ENCODE results near the gene DNAH14. TPM values are rescaled to one million over a fixed set of nuclear protein-coding genes. Genes with fewer than 3 reads are reported as not detected.
A peak's percentile ranks its signal among the peaks of the same experiment; 100 is the strongest.
"Not testable (repeated sequence)": the region's sequence is repeated elsewhere in the genome, so short reads cannot be mapped to it uniquely, and the experiment has no call there.

The DNAH14 gene
- polyA plus RNA-seq, 5 donors, result 14.2 to 21.2 (median 19.6) TPM

- no peak for DNase-seq
Measured at GRCh38 chr1:224995602-224996001, 66.1 kb downstream of the DNAH14 start.

- DNase-seq, result no peak
Measured at GRCh38 chr1:224996266-224996665, 66.8 kb downstream of the DNAH14 start.

GRCh38 chr1:224998185-224998584 is 68.7 kb downstream of the DNAH14 start:
- no peak for DNase-seq

GRCh38 chr1:225004396-225004795 is 74.9 kb downstream of the DNAH14 start:
- DNase-seq, result no peak

- DNase-seq, result not testable (repeated sequence)
Measured at GRCh38 chr1:225006352-225006751, 76.9 kb downstream of the DNAH14 start.

- DNase-seq, result not testable (repeated sequence)
Measured at GRCh38 chr1:225008050-225008449, 78.6 kb downstream of the DNAH14 start.

DNA sequence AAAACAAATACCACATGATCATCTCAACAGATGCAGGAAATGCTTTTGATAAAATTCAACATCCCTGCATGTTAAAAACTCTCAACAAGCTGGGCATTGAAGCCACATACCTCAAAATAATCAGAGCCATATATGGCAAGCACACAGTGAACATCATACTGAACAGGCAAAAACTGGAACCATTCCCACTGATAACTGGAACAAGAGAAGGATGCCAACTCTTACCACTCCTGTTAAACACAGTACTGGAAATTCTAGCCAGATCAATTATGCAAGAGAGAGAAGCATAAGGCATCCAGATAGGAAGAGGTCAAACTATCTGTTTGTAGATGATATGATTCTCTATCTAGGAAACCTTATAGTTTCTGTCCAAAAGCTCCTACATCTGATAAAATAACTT is 91.6 kb downstream of the DNAH14 start:
- DNase-seq, result no peak

GRCh38 chr1:225026701-225027100 is 97.2 kb downstream of the DNAH14 start:
- DNase-seq, result no peak

DNA sequence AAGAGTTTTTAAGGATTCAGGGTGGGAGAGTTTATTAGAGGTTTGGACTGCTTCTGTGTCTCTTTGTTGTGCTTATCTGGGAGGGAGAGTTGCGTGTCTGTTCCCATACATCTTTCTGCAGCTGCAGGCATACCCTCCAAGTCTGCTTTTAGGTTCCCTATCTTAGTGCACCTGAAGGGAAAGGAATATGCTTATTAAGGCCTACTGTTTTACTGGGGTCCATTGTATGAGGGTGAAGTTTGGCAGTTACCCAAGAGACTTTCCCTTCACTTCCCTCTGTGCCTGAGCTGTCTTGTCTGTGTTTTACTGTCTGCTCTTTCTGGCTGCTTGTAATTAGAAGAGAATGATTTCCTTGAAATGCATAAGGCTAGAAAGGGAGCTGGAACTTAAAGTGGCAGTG is 107.0 kb downstream of the DNAH14 start:
- DNase-seq, result not testable (repeated sequence)

- DNase-seq, result no peak
Measured at GRCh38 chr1:225042263-225042662, 112.8 kb downstream of the DNAH14 start.

GRCh38 chr1:225044258-225044657 is 114.8 kb downstream of the DNAH14 start:
- peak; percentile 7 to 22 for DNase-seq

GRCh38 chr1:225049594-225049993 is 120.1 kb downstream of the DNAH14 start:
- DNase-seq, result no peak

DNA sequence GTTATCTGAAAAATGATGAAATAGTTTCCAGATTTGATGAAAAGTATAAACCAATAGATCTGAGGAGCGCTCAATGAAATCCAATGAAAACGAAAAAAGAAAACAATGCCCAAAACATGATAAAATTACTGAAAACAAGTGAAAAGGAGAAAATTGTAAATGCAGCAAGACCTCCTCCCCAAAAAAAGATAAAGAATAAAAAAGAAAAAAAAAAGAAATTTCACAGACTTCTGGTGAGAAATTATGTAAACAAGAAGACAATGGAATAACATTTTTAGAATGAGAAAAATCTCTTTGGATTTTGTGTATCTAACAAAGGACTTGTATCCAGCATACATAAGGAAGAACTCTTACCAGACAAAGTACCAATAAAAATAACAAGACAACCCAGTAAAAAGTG is 134.2 kb downstream of the DNAH14 start:
- no peak for DNase-seq

DNA sequence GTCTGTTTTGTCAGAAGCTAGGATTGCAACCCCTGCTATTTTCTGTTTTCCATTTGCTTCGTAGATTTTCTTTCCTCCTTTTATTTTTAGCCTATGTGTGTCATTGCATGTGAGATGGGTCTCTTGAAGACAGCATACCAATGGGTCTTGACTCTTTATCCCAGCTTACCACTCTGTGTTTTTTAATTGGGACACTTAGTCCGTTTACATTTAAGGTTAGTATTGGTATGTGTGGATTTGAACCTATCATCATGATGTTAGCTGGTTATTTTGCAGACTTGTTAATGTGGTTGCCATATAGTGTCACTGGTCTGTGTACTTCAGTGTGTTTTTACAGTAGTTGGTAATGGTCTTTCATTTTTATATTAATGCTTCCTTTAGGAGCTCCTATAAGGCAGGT is 141.5 kb downstream of the DNAH14 start:
- DNase-seq, result no peak

- no peak for DNase-seq
Measured at GRCh38 chr1:225097175-225097574, 167.7 kb downstream of the DNAH14 start.

DNA sequence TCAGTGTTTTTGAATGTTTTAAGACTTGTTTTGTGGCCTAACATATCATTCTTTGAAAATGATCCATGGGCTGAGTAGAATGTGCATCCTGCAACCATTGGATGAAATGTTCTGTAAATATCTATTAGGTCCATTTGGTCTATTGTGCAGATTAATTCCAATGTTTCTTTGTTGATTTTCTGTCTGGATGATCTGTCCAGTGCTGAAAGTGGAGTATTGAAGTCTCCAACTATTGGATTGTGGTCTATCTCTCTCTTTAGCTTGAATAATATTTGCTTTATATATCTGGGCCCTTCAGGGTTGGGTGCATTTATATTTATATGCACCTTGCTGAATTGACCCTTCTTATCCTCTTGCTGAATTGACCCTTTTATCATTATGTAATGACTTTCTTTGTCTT is 181.5 kb downstream of the DNAH14 start:
- DNase-seq, result no peak

DNA sequence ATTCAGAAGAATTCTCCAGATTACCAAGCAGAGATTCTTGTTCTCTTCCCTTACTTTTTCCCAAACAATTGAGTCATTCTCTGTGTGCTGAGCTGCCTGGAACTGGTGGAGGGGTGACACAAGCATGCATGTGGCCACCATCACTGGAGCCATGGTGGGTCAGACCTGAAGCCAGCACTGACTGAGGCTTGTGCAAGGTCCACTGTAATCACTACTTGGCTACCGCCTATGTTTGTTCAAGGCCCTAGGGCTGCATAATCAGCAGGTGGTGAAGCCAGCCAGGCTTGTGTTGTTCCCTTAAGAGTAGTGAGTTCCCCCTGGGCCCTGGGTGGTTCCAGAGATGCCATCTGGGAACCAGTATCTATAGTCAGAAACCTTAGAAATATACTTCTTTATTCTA is 183.8 kb downstream of the DNAH14 start:
- DNase-seq, result no peak

DNA sequence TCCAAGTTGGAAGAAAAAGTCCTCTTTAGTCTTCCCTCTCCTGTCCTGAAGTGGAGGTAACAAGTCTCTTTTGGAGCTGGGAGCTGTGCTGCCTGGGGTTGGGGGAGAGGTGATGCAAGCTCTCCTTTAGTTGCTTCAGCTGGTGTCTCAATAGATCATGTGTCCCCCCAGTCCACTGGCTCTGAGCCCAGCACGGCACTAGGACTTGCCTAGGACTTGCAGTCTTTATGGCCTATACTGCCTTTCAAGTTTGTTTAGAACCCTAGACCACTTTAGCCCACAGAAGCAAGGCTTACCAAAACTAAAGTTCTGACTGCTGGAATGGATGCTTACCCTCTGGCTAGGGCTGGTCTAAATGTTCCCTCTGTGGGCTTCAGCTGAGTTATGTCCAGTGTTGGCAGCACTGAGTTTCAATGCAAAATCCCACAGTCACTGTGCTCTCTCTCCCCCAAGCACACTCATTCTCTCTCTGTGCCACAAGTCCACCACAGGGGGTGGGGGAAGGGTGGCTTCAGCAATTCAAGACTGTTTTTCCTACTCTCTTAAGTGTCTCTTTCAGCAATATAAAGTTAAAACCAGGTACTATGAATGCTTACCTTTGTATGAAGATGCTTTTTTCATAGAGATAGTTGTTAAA is 185.0 kb downstream of the DNAH14 start:
- DNase-seq, result no peak

DNA sequence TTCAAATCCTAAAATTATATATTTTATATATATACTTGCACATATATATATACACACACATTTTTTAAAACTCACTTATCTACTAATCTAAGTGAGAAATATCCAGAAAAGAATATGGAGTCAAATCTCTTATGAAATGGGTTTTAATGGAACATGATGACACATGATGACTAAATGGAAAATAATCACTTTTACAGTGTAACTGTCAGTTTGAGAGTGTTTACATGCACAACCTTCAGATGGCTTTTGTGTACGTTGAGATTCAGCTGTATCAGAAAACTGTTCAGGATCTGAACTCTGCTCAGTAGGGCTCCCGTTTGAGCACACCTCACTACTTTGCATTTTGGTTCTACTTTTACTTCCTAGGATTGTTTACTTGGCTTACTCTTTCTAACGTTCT is 189.8 kb downstream of the DNAH14 start:
- no peak for DNase-seq

DNA sequence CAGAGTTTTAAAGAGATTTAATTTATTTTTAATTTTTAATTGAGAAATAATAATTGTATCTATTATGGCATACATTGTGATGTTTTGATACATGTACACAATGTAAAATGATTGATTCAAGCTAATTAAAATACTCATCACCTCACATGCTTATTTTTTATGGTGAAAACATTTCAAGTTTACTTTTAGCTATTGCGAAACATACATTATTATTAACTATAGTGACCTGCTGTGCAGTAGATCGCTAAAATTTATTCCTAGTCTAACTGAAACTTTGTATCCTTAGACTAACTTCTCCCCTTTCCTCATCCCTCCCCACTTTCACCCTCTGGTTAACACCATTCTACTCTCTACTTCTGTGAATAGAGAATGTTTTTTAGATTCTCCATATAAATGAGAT is 191.6 kb downstream of the DNAH14 start:
- DNase-seq, result no peak

- no peak for DNase-seq
Measured at GRCh38 chr1:225131869-225132268, 202.4 kb downstream of the DNAH14 start.

GRCh38 chr1:225137976-225138375 is 208.5 kb downstream of the DNAH14 start:
- DNase-seq, result no peak

- DNase-seq, result no peak
Measured at GRCh38 chr1:225143001-225143400, 213.5 kb downstream of the DNAH14 start.

- DNase-seq, result no peak
Measured at GRCh38 chr1:225146478-225146877, 217.0 kb downstream of the DNAH14 start.
